ENCODE results near the gene EIF4E1B. TPM values are rescaled to one million over a fixed set of nuclear protein-coding genes. Genes with fewer than 3 reads are reported as not detected.

The EIF4E1B gene
- total RNA-seq, 1 donor from 2014 or later = not detected

DNA sequence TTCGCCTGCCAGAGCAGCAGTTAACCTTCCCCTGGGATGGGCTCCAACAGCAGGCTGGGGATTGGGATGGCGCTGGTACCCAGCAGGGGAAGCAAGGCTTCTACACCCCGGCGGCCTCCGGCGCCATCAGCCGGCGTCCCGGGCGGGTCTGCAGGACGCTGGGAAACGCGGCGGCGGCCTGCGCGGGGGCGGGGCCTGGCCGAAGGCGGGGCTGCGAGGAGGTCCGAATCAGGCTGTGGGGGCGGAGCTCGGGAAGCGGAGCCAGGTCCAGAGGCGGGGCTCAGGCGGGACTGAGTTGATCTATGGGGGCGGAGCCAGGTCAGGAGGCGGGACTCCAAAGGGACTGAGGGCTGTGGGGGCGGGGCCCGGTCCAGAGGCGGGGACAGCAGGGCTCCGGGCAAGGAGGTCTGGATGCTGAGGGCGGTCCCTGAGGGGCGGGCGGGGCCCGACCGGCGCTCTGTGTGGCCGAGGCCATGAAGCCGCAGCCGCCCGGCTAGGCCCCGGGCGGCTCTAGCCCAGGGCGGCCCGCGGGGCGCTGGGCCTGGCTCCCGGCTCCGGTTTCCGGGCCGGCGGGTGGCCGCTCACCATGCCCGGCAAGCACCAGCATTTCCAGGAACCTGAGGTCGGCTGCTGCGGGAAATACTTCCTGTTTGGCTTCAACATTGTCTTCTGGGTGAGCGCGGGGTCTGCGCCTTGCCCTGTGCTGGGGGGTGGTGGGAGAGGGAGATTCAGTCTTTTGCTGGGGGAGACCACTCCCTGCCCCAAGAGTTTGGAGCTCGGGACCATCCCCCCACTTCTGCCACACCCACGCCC is 16.8 kb downstream of the EIF4E1B start, which contains the start of gene TSPAN17:
Gene TSPAN17 (plus strand): TSS at position 455 of the 813 bp plus-strand sequence. CDS start 132 bp downstream, at position 587.
- Mint-ChIP-seq H3K36me3 (ENCODE audit: unreplicated experiment) (no peaks in the 10 kb centered on the region), H3K4me1 (ENCODE audit: unreplicated experiment) (peaks cover 25% of the 10 kb centered on the region), H3K27me3 (ENCODE audit: unreplicated experiment) (no peaks in the 10 kb centered on the region), H3K27ac (ENCODE audit: unreplicated experiment) (peak within 1 kb of the TSS; percentile 93), H3K4me3 (ENCODE audit: unreplicated experiment) (peak within 1 kb of the TSS; percentile 82), H3K9me3 (ENCODE audit: unreplicated experiment) (no peaks in the 10 kb centered on the region)
- peak; percentile 100 for DNase-seq (ENCODE audit: extremely low spot score, unreplicated experiment)
- TF ChIP-seq, protein P1, sequence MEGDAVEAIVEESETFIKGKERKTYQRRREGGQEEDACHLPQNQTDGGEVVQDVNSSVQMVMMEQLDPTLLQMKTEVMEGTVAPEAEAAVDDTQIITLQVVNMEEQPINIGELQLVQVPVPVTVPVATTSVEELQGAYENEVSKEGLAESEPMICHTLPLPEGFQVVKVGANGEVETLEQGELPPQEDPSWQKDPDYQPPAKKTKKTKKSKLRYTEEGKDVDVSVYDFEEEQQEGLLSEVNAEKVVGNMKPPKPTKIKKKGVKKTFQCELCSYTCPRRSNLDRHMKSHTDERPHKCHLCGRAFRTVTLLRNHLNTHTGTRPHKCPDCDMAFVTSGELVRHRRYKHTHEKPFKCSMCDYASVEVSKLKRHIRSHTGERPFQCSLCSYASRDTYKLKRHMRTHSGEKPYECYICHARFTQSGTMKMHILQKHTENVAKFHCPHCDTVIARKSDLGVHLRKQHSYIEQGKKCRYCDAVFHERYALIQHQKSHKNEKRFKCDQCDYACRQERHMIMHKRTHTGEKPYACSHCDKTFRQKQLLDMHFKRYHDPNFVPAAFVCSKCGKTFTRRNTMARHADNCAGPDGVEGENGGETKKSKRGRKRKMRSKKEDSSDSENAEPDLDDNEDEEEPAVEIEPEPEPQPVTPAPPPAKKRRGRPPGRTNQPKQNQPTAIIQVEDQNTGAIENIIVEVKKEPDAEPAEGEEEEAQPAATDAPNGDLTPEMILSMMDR (IDR thresholded peaks at IDR 0.05) = peak; percentile 39

DNA sequence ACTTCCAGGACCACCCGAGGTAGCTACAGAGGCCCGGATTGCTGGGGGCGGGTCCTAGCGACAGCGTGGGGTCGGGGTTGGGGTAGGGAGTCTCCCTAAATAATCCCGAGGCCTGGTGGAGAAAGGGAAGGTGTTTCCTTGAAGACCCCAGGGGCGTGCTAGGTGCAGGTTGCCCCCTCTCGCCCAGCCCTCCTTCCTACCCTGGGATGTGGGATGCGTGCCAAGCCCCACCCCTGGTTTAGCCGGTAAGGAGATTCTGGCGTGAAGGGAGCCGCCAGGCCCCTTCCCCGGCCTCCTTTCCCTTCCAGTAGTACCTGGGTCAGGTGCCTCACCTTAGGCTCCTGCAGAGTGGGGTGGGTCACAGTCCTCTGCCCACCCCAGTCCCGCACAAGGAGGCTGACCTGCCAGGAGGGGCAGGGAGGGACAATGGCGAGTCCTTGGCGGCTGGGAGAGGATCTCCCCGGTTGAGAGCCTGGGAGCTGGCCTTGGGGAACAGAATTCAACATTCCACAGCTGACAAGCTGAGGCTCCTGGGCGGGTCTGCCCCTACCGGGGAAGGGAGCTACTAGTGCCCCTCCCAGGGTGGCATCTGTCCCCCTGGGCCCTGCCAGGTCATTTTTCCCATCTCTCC is 17.5 kb downstream of the EIF4E1B start:
- DNase-seq (ENCODE audit: extremely low spot score, unreplicated experiment) = no peak
- H3K27me3 Mint-ChIP-seq (ENCODE audit: unreplicated experiment) = no peaks in the 10 kb centered on the region
- H3K27ac Mint-ChIP-seq (ENCODE audit: unreplicated experiment) = peak overlapping the region; percentile 38
- H3K4me3 Mint-ChIP-seq (ENCODE audit: unreplicated experiment) = peak overlapping the region; percentile 82
- H3K36me3 Mint-ChIP-seq (ENCODE audit: unreplicated experiment) = no peaks in the 10 kb centered on the region
- TF ChIP-seq, protein P1 (IDR thresholded peaks at IDR 0.05) = no peak
- peaks cover 25% of the 10 kb centered on the region for H3K4me1 Mint-ChIP-seq (ENCODE audit: unreplicated experiment)
- no peaks in the 10 kb centered on the region for H3K9me3 Mint-ChIP-seq (ENCODE audit: unreplicated experiment)

DNA sequence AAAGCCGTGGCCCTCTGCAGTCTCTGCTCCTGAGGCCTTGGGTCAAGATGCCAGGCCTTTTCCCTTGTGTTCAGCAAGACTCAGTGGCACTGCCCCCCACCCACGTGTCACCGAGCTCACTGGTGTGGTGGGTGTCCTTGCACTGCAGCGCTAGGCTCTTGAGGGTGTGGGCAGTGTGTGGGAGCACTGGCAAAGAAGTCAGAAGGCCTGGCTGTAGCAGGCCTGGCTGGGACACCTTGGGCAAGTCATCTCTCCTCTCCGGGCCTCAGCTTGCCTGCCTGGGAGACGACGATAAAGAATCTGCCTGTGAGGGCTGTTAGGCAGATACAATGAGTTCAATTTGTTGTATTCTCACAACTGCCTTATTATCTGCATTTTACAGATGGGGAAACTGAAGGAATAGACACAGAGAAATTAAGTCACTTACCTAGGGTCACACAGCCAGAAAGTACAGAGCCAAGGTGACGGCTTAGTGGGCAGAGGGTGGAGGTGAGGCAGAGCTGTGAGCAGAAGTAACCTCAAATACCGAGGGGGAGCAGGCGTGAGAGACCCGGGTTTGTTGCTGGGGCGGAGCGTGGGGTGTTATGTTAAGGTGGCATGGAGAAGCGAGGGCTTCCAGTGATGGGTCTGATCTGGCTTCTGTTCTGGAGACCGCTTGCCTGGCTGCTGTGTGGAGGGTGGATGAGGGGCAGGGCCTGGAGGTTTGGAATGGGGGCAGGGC is 18.2 kb downstream of the EIF4E1B start:
- Mint-ChIP-seq H3K4me3 (ENCODE audit: unreplicated experiment) (peak overlapping the region; percentile 82), H3K27ac (ENCODE audit: unreplicated experiment) (no peak overlapping the region), H3K36me3 (ENCODE audit: unreplicated experiment) (peaks cover 5% of the 10 kb centered on the region), H3K27me3 (ENCODE audit: unreplicated experiment) (no peaks in the 10 kb centered on the region), H3K9me3 (ENCODE audit: unreplicated experiment) (no peaks in the 10 kb centered on the region), H3K4me1 (ENCODE audit: unreplicated experiment) (peaks cover 25% of the 10 kb centered on the region)
- DNase-seq (ENCODE audit: extremely low spot score, unreplicated experiment) = no peak
- TF ChIP-seq, protein P1 (IDR thresholded peaks at IDR 0.05) = no peak

DNA sequence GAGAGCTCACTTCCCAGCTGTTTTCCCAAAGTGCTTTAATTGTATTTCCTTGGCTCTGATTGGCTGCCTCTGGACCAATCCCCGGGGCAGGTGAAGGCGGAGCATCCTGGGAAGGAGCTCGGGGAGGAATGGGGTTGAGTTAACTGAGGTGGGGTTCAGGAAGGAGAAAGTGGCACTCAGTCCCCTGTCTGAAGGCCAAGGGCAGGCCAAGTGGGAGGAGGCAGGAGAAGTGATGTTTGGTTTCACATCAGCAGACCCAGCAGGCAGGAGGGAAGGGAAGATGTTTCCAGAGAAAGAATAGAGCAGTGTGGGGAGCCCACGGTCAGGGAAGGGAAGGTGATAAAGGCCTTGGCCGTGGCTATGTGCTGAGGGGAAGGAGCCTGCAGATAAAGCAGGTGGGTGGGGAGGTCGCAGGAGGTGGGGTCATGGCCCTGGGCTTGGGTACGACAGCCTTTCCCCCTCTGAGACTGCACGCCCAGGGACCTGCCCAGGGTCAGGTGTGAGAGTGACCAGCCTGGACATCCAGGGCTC is 19.9 kb downstream of the EIF4E1B start:
- Mint-ChIP-seq H3K9me3 (ENCODE audit: unreplicated experiment) (no peaks in the 10 kb centered on the region), H3K27ac (ENCODE audit: unreplicated experiment) (no peak overlapping the region), H3K4me1 (ENCODE audit: unreplicated experiment) (peaks cover 25% of the 10 kb centered on the region), H3K4me3 (ENCODE audit: unreplicated experiment) (no peak overlapping the region), H3K36me3 (ENCODE audit: unreplicated experiment) (peaks cover 7% of the 10 kb centered on the region), H3K27me3 (ENCODE audit: unreplicated experiment) (no peaks in the 10 kb centered on the region)
- no peak for DNase-seq (ENCODE audit: extremely low spot score, unreplicated experiment)
- TF ChIP-seq, protein P1 (IDR thresholded peaks at IDR 0.05) = no peak

All from osteocyte (in vitro differentiated cells).